ENCODE measurements around the gene KBTBD3.
A peak's percentile ranks its signal among the peaks of the same experiment; 100 is the strongest.

Gene KBTBD3

DNA sequence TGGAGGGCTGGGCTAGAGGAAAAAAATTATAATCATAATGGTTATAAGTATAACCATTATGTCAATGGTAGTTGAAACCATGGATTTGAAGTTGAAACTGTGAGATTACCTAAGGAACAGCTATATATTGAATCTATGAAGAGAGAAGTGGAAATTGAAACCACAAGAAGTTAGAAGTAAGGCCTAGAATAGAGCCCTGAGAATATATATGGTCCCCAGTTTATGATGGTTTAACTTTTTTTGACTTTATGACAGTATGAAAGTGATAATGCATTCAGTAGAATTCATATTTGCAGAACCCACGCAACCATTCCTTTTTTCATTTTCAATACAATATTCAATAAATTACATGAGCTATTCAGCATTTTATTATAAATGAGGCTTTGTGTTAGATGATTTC, 15.3 kb upstream of the KBTBD3 start:
- H3K27ac ChIP-seq: no peak overlapping the region
- TF ChIP-seq ZFX (IDR thresholded peaks at IDR 0.05): no peak
- TF ChIP-seq, protein P1, sequence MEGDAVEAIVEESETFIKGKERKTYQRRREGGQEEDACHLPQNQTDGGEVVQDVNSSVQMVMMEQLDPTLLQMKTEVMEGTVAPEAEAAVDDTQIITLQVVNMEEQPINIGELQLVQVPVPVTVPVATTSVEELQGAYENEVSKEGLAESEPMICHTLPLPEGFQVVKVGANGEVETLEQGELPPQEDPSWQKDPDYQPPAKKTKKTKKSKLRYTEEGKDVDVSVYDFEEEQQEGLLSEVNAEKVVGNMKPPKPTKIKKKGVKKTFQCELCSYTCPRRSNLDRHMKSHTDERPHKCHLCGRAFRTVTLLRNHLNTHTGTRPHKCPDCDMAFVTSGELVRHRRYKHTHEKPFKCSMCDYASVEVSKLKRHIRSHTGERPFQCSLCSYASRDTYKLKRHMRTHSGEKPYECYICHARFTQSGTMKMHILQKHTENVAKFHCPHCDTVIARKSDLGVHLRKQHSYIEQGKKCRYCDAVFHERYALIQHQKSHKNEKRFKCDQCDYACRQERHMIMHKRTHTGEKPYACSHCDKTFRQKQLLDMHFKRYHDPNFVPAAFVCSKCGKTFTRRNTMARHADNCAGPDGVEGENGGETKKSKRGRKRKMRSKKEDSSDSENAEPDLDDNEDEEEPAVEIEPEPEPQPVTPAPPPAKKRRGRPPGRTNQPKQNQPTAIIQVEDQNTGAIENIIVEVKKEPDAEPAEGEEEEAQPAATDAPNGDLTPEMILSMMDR (conservative IDR thresholded peaks at IDR 0.05): no peak

DNA sequence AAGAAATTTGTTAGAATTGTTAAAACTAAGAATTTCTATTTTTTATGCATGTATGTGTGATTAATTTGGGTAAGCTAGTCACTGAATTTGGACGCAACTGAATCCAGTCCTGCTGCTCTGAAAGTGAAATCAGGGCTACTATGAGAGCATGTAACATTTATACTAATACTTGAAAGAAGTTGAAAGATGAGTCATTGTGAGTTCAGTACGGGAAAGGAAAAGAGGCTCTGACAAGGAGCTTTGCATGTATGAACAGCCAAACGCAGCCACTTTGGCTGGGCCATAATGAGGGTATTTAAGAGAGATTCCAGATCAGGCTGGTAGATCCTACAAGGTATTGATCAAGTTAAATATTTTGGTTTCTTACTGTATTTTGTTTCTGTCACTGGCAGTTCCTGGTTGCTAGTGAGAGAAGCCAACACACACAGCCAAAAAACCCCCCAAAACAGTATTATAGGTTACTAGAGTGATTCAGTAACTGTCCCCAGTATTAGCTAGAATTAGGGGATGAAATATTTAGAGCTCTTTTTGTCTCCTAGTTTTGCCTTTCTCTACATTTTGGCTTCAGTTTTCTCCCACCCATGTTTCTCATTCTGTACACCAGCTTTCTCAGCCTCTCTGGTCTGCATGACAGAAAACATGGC, 14.5 kb upstream of the KBTBD3 start:
- TF ChIP-seq ZFX (IDR thresholded peaks at IDR 0.05): no peak
- TF ChIP-seq, protein P1 (conservative IDR thresholded peaks at IDR 0.05): no peak
- no peak overlapping the region for H3K27ac ChIP-seq

DNA sequence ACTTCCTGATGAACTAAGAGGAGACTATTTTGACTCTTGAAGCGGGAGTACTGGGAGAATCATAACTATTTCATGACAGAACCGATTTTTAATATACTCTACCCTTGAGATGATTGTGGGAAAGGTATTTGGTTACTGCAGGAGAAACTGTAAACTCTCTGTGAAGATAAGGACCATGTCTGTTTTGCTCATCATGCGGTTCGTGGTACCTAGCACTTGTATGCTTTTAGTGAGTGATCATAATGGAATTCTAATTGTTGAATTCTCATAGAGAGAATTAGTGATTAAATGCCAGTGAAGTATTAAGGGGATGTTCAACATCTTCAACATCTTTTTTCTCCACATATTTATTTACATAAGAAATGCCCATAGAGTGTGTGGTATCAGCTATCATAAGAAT, 11.7 kb upstream of the KBTBD3 start:
- no peak for TF ChIP-seq ZFX (IDR thresholded peaks at IDR 0.05)
- TF ChIP-seq, protein P1 (conservative IDR thresholded peaks at IDR 0.05): no peak
- no peak overlapping the region for H3K27ac ChIP-seq

DNA sequence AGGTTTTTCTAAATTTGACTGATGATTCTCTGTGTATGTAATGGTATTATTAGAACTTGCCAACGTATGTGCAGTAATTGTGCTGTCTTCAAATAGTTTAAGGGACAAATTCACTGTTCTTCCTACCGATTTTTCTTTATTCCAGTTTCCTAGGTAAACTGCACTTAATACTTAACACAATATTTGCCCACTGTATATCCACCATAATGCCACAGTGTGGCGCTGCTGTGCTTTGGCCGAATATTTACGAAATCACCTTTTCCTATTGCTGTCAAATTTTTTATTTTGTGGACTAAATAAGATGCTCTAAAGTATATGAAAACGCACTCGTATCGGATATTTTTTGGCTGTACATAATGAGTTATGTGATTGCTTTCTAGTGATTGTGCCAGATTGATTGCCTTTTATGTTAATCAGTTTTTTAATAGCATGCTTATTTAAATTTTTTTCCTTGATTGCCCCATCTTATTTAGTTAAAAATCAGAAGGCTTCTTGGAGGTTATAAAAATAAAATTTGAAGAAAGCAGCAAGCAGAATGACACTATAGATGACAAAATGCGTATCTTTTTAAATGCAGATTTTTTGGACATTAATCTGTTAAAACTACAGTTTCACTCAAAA, 10.8 kb upstream of the KBTBD3 start:
- H3K27ac ChIP-seq: no peak overlapping the region
- TF ChIP-seq, protein P1 (conservative IDR thresholded peaks at IDR 0.05): peak; percentile 97
- no peak for TF ChIP-seq ZFX (IDR thresholded peaks at IDR 0.05)

DNA sequence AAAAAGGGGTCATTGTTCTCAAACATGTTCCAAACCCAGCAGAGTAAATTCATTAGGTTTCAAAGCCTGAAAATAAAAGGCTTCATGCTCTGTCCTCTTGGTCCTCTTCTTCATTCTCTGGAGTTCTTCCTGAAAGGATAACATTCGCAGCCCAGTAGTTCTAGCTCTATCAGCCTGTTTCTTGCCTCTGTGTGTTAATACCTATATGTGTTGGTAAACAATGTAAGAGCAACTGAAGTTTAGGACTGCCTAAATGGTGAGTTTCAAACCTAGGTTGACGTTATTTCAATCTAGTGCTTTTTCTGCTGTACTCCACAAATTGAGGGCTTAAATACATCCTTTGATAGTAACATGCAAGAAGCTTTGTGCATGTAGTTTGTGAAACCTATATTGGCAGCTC, 9.7 kb upstream of the KBTBD3 start:
- H3K27ac ChIP-seq: no peak overlapping the region

DNA sequence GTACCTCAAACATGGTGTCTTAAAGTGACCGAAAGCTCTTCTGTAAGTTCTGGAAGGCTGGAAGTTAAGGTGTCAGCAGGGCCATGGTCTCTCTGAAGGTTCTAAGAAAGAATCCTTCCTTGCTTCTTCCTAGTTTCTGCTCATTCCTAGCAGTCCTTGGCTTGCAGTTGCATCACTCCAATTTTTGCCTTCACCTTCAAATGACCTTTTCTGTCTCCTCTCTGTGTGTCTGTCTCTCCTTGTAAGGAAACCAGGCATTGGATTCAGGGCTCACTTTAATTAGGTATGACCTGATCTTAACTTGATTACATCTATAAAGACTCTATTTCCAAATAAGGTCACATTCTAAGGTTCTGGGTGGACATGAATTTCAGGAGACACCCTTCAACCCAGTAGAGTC, 9.0 kb upstream of the KBTBD3 start:
- H3K27ac ChIP-seq: no peak overlapping the region
- TF ChIP-seq, protein P1 (conservative IDR thresholded peaks at IDR 0.05): no peak
- no peak for TF ChIP-seq ZFX (IDR thresholded peaks at IDR 0.05)

More for the DNA sequence above, 9.7 kb upstream of the KBTBD3 start:
- TF ChIP-seq ZFX (IDR thresholded peaks at IDR 0.05): no peak
- TF ChIP-seq, protein P1 (conservative IDR thresholded peaks at IDR 0.05): no peak

DNA sequence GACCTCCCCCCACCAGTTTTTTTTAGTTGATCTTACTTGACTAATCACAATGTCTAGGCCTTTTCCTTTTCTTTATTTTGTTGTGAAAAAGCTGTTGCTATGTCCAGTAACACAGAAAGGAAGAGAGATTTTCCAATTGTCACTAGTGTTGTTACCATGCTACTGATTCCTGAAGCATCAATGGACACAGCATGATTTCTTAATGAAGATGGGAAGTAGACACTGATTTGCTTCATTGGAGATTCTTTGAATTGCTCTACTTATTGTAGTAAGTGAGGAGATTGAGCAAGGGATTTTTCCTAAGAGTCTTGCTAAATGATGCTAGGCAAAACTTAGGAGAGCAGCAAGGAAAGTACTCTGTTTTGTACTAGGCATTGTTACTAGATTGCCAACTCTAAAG, 4.9 kb upstream of the KBTBD3 start:
- no peak overlapping the region for H3K27ac ChIP-seq
- TF ChIP-seq ZFX (IDR thresholded peaks at IDR 0.05): no peak
- TF ChIP-seq, protein P1 (conservative IDR thresholded peaks at IDR 0.05): no peak
